ENCODE measurements around the gene PBX1.
"Not testable (repeated sequence)": the region's sequence is repeated elsewhere in the genome, so short reads cannot be mapped to it uniquely, and the experiment has no call there.

The PBX1 gene

GRCh38 chr1:164519426-164519825, 39.6 kb upstream of the PBX1 start:
- no peak overlapping the region for H3K27ac ChIP-seq
- TF ChIP-seq, protein P1, sequence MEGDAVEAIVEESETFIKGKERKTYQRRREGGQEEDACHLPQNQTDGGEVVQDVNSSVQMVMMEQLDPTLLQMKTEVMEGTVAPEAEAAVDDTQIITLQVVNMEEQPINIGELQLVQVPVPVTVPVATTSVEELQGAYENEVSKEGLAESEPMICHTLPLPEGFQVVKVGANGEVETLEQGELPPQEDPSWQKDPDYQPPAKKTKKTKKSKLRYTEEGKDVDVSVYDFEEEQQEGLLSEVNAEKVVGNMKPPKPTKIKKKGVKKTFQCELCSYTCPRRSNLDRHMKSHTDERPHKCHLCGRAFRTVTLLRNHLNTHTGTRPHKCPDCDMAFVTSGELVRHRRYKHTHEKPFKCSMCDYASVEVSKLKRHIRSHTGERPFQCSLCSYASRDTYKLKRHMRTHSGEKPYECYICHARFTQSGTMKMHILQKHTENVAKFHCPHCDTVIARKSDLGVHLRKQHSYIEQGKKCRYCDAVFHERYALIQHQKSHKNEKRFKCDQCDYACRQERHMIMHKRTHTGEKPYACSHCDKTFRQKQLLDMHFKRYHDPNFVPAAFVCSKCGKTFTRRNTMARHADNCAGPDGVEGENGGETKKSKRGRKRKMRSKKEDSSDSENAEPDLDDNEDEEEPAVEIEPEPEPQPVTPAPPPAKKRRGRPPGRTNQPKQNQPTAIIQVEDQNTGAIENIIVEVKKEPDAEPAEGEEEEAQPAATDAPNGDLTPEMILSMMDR (conservative IDR thresholded peaks at IDR 0.05): no peak

DNA sequence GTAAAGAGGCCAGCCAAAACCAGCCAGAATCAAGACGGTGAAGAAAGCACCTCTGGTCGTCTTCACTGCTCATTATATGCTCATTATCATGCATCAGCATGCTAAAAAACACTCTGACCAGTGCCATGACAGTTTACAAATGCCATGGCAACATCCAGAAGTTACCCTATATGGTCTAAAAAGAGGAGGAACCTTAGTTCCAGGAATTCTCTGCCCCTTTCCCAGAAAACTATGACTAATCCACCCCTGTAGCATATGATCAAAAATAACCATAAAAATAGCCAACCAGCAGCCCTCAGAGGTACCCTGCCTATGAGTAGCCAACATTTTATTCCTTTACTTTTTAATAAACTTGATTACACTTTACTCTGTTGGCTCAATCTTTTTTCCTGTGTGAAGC, 34.2 kb upstream of the PBX1 start:
- TF ChIP-seq, protein P1 (conservative IDR thresholded peaks at IDR 0.05): no peak
- H3K27ac ChIP-seq: no peak overlapping the region

DNA sequence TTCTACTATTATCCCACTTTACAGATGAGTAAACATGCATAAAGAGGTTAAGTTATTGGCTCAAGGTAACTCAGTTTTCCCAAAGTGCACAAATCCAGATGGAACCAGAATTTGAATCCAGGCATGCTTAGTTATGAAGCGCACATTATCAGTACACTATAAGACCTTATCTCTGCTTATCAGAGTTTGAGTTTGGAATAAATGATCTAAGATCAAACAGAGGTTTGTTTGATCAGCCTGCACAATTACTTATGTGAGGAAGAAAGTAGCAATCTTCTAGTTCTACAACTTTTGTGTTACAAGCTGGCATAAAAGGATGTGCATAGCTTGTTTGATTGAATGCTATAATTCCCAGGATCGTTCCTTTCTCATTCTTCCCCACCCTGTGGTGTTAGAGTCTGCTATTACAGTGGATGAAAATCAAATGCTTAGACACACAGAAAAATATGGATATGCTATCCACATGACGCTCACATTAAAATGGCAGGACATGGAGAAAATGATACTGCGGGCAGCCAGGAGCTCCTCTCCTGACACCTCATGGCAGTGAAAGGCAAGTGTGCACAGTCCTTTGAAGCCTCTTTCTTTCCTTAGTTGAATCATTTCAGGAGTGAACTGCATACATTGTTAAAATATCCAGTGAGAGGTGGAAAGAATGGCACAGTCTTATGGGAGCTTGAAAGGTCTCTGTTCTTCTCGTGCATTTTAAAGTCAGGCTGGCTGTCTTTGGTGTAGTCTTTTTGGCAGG, 23.9 kb upstream of the PBX1 start:
- TF ChIP-seq, protein P1 (conservative IDR thresholded peaks at IDR 0.05): peak; percentile 58
- H3K27ac ChIP-seq: peak overlapping the region; percentile 70

- not testable (repeated sequence) for H3K27ac ChIP-seq
Observed at GRCh38 chr1:164552463-164552988, 6.5 kb upstream of the PBX1 start.

DNA sequence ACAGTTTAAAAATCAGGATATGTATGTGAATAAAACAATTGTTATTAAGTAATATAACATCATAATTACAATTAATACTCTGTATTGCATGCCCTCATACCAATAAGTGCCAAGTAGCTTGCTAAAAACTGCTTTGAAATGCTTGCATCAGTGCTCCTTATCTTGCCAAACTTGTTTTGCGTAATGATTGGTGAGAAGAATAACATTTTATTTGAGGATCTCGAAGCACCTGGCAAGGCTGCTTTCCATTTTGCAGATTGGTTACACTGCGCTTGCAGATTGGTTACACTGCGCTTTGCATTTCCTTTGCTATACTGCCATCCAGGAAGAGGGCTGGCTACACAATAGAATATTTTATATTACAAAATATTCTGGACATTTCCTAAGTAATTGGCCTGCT, 1.7 kb upstream of the PBX1 start:
- H3K27ac ChIP-seq: peak overlapping the region; percentile 88
- TF ChIP-seq, protein P1 (conservative IDR thresholded peaks at IDR 0.05): no peak

DNA sequence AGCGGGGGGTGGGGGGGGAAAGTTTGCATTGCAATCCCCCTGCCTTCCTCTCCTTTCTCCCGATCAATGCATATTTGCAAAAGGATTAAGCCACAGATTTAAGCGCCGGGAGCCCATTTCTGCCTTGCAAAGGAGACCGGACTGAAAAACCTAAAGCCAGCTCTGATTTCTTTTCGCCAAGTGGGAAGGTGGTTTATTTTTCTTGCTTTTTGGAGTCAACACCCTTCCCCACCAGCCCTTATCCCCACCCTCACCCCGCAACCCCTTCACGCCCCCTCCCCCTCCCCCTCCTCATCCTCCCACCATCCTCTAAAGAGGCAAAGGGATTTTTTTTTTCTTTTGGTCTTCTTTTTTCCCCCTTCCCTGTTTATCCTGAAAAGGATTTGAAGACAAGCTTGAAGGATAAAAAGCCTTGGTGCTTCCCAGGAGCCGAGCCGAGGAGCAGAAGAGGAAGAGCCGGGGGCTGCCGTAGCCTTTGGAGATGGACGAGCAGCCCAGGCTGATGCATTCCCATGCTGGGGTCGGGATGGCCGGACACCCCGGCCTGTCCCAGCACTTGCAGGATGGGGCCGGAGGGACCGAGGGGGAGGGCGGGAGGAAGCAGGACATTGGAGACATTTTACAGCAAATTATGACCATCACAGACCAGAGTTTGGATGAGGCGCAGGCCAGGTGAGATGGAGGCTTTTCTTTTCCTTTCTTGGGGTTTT, 513 bp downstream of the PBX1 start:
- peak overlapping the region; percentile 88 for H3K27ac ChIP-seq
- TF ChIP-seq, protein P1 (conservative IDR thresholded peaks at IDR 0.05): no peak

DNA sequence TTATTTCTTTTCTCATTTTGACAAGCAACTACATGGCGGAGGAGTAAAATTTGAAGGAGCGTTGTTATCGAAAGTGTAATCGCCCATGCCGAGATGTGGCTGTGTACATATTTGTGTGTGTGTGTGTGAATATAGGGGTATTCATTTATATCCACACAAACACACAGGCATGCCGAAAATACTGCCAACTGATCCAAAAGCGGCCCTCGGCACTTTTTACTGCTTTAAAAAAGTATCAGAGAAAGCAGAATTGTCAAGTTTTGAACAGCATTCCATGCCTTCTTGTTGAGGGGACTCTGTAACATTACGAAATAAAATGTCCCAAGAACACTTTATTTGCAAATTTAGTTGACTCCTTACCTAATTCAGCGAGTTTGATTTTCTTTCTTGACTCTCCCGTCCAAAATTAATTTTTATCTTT, 1.1 kb downstream of the PBX1 start:
- TF ChIP-seq, protein P1 (conservative IDR thresholded peaks at IDR 0.05): no peak
- H3K27ac ChIP-seq: peak overlapping the region; percentile 88

- TF ChIP-seq, protein P1 (conservative IDR thresholded peaks at IDR 0.05): no peak
- H3K27ac ChIP-seq: peak overlapping the region; percentile 88
Observed at GRCh38 chr1:164560556-164560955, 1.6 kb downstream of the PBX1 start.

Measured in VCaP (cell line).